A673 (cell line): Measurements from ENCODE around the gene GNG14.

Experiments used
- EZH2 ChIP-seq: fragments of 200-600 bp; sonication (generic); IDR thresholded peaks from 2 replicates; pipeline ENCODE4 v1.6.1; 2017; ENCODE audit warnings: borderline replicate concordance, low read depth, mild to moderate bottlenecking, mixed read lengths, antibody characterized with exemption, low read length; ENCODE audit not compliant: poor library complexity, severe bottlenecking
- TF ChIP-seq, protein P1 (sequence below): fragments of 300-800, 200-600 bp; sonication (generic); conservative IDR thresholded peaks from 2 replicates; pipeline ENCODE4 v1.5.1; 2017; ENCODE audit warnings: low read depth, mild to moderate bottlenecking, antibody characterized with exemption, low read length, moderate library complexity, mixed read lengths

DNA sequence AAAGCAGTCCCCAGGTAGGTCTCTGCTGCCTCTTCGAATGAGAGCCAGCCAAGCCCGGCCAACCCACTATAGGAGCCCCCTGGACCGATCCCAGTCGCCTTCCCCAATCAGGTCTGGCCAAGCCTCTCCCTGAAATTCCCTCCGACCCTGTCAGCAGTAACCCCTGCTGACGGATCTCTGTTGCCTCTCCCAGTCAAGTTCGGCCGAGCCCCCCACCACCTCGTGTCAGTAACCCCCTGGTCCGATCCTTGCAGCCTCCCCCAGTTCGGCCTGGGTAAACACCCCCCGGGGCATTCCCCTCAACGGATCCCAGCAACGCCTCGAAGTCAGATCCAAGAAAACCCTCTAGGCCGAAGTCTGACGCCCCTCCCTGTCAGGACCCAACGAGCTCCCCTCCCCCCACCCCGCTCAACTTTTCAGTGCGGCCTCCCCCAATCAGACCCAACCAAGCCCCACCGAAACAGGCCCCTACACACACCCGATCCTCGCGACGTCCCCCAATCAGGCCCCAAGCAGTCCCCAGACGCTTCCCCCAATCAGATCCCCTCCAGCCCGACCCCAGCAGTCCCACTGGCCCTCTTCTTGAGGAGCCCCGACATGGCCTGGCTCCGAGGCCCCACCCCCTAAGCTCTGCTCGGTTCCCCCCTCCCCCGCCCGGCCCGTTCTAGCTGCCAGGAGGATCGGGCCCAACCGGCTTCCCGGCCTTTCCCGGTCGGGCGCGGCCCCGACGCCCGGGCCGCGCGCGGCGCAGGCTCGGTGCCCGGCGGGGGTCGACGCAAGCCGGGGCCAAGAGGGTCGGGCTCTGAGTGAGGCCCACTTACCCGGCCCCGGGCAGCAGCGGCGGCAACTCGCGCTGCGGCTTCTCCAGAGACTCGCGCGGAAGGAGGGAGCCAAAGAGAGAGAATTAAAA is 34.1 kb downstream of the GNG14 start:
- TF ChIP-seq, protein P1, sequence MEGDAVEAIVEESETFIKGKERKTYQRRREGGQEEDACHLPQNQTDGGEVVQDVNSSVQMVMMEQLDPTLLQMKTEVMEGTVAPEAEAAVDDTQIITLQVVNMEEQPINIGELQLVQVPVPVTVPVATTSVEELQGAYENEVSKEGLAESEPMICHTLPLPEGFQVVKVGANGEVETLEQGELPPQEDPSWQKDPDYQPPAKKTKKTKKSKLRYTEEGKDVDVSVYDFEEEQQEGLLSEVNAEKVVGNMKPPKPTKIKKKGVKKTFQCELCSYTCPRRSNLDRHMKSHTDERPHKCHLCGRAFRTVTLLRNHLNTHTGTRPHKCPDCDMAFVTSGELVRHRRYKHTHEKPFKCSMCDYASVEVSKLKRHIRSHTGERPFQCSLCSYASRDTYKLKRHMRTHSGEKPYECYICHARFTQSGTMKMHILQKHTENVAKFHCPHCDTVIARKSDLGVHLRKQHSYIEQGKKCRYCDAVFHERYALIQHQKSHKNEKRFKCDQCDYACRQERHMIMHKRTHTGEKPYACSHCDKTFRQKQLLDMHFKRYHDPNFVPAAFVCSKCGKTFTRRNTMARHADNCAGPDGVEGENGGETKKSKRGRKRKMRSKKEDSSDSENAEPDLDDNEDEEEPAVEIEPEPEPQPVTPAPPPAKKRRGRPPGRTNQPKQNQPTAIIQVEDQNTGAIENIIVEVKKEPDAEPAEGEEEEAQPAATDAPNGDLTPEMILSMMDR, result no peak
- no peak for TF ChIP-seq EZH2
